ENCODE measurements around the gene MLLT6. TPM values are rescaled to one million over a fixed set of nuclear protein-coding genes. Genes with fewer than 3 reads are reported as not detected.

MLLT6 gene
- total and polyA plus RNA-seq, 10 of the 15 experiments (the other 5 are each of a cell fraction or from before 2014, with no cell fraction given) = 4.8 to 105 (median 36.3) TPM

GRCh38 chr17:38702166-38702915, 2.7 kb upstream of the MLLT6 start (continued):
- no peak for TF ChIP-seq MAX (IDR thresholded peaks at IDR 0.05; ENCODE audit: low read depth, low read length)
- TF ChIP-seq CHD1 (IDR thresholded peaks at IDR 0.05; ENCODE audit: low read depth, low read length) = no peak
- no peak for TF ChIP-seq FOXK2 (IDR thresholded peaks at IDR 0.05)
- TF ChIP-seq ZBTB33 (IDR thresholded peaks at IDR 0.05) = no peak
- TF ChIP-seq RAD51 (IDR thresholded peaks at IDR 0.05) = no peak
- TF ChIP-seq BCLAF1 (IDR thresholded peaks at IDR 0.05) = no peak
- no peak for TF ChIP-seq NFIC (IDR thresholded peaks at IDR 0.05; ENCODE audit: low read depth, low read length)
- no peak; a peak in 2 of 4 replicates for TF ChIP-seq ETV6 (conservative IDR thresholded peaks at IDR 0.05 in 1 of 2, IDR thresholded peaks at IDR 0.05 in 1 of 2; ENCODE audit: borderline replicate concordance in 1 of 2, low read depth in 1 of 2)
- no peak for TF ChIP-seq PML (IDR thresholded peaks at IDR 0.05; ENCODE audit: low read length)
- TF ChIP-seq IRF3 (IDR thresholded peaks at IDR 0.05) = no peak
- no peak for TF ChIP-seq KDM1A (IDR thresholded peaks at IDR 0.05; ENCODE audit: borderline replicate concordance)
- no peak for TF ChIP-seq NFYA (IDR thresholded peaks at IDR 0.05; ENCODE audit: borderline replicate concordance, low read depth, low read length)
- TF ChIP-seq KLF5 (IDR thresholded peaks at IDR 0.05; ENCODE audit: partially characterized antibody) = no peak
- TF ChIP-seq ZNF24 (IDR thresholded peaks at IDR 0.05) = no peak
- no peak for TF ChIP-seq SMC3 (IDR thresholded peaks at IDR 0.05; ENCODE audit: borderline replicate concordance, low read length)
- no peak for TF ChIP-seq NR2C2 (IDR thresholded peaks at IDR 0.05; ENCODE audit: borderline replicate concordance, control insufficient read depth, insufficient read length, low read depth)
- peak; percentile 22 to 78; a peak in 2 of 4 replicates for TF ChIP-seq BHLHE40 (IDR thresholded peaks at IDR 0.05; ENCODE audit: borderline replicate concordance in 1 of 2, low read depth in 2 of 2, low read length in 1 of 2)
- TF ChIP-seq TARDBP (IDR thresholded peaks at IDR 0.05; ENCODE audit: borderline replicate concordance) = no peak; the same call in 1 of the 2 replicates
- TF ChIP-seq PRDM15 (CRISPR knock-in tag; IDR thresholded peaks at IDR 0.05) = no peak
